ENCODE data around the gene SMAD7.

- TF ChIP-seq CTCF (IDR thresholded peaks at IDR 0.05) (no peak), POLR2A (IDR thresholded peaks at IDR 0.05) (no peak)
These were observed 24.3 kb downstream of the SMAD7 start for GRCh38 chr18:48926420-48926857.

Measured in lower leg skin (tissue), 3 donors.